ENCODE results near the gene DIO3.
"Not testable (repeated sequence)": the region's sequence is repeated elsewhere in the genome, so short reads cannot be mapped to it uniquely, and the experiment has no call there.

The DIO3 gene

DNA sequence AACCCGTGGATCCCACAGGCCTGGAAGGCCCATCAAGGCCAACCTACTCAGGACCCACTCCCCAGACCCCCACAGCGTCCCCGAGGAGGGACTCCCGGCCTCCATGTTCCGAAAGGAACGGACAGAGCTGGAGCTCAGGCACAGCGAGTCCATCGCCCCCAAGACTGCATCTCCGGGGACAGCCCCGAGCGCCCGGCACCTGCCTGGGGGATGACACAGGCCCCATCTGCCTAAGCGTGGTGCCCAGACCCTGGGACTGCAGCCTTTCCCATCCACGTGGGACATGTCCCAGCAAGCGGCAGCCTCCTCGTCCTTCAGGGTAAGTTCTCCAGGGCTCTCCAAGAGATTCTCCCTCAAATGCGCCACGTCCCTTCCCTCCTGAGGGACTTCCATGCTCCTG is 12.1 kb upstream of the DIO3 start:
- TF ChIP-seq, protein P1, sequence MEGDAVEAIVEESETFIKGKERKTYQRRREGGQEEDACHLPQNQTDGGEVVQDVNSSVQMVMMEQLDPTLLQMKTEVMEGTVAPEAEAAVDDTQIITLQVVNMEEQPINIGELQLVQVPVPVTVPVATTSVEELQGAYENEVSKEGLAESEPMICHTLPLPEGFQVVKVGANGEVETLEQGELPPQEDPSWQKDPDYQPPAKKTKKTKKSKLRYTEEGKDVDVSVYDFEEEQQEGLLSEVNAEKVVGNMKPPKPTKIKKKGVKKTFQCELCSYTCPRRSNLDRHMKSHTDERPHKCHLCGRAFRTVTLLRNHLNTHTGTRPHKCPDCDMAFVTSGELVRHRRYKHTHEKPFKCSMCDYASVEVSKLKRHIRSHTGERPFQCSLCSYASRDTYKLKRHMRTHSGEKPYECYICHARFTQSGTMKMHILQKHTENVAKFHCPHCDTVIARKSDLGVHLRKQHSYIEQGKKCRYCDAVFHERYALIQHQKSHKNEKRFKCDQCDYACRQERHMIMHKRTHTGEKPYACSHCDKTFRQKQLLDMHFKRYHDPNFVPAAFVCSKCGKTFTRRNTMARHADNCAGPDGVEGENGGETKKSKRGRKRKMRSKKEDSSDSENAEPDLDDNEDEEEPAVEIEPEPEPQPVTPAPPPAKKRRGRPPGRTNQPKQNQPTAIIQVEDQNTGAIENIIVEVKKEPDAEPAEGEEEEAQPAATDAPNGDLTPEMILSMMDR (IDR thresholded peaks at IDR 0.05): no peak
- Histone ChIP-seq H3K27ac (no peak overlapping the region), H3K4me3 (no peak overlapping the region)
- DNase-seq (ENCODE audit: low spot score): no peak

- not testable (repeated sequence) for H3K27ac ChIP-seq; H3K4me3 ChIP-seq; DNase-seq (ENCODE audit: low spot score)
Measured at GRCh38 chr14:101550202-101550912, 10.9 kb upstream of the DIO3 start.

DNA sequence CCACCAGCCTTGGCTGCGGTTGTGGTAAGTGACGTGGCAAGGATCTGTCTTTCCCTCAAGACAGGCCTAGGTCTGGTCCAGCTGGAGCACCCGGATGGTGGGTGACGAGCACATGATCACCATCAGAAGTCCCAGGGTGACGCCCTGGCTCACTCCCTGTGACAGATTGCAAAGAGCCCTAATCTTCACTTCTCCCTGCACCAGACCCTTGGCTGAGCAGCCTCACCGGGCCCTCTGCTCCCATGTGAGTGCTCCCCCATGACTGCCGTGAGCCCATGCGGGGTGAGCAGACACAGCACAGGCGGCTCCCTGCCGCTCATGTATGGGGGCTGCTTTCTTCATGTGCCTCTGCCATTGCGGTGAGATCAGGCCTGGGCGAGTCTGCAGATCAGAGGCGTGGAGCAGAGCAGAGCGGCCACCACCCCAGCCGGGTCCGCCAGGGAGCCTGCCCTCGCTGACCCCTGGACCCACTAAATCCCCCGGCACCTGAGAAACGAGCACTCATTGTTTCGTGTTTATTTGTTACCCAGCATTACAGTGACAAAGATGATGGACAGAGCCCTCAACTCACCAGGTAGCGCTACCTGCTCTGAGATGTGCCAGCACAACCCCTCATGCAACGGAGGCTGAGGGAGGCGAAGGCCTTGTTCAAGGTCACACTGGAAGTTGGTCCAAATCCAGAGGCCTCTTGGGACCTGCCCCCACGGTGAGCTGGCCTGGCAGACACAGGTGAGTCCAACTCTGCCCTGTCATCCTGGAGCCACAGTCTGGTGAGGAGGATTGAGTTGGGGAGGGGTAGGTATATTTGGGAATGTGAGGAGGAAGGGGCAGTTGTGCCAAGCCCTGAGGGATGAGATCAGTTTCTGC is 9.3 kb upstream of the DIO3 start:
- TF ChIP-seq, protein P1 (IDR thresholded peaks at IDR 0.05): no peak
- Histone ChIP-seq H3K4me3 (no peak overlapping the region), H3K27ac (no peak overlapping the region)
- DNase-seq (ENCODE audit: low spot score): no peak

GRCh38 chr14:101552786-101553231 is 8.5 kb upstream of the DIO3 start:
- no peak for DNase-seq (ENCODE audit: low spot score)
- H3K27ac ChIP-seq: no peak overlapping the region
- no peak overlapping the region for H3K4me3 ChIP-seq
- TF ChIP-seq, protein P1 (IDR thresholded peaks at IDR 0.05): no peak

GRCh38 chr14:101553393-101553792 is 7.9 kb upstream of the DIO3 start:
- no peak overlapping the region for H3K27ac ChIP-seq
- DNase-seq (ENCODE audit: low spot score): no peak
- no peak overlapping the region for H3K4me3 ChIP-seq
- TF ChIP-seq, protein P1 (IDR thresholded peaks at IDR 0.05): no peak

- no peak for DNase-seq (ENCODE audit: low spot score)
- TF ChIP-seq, protein P1 (IDR thresholded peaks at IDR 0.05): no peak
- no peak overlapping the region for H3K27ac ChIP-seq
- H3K4me3 ChIP-seq: no peak overlapping the region
Measured at GRCh38 chr14:101553931-101554330, 7.4 kb upstream of the DIO3 start.

GRCh38 chr14:101554991-101555668 is 6.2 kb upstream of the DIO3 start:
- Histone ChIP-seq H3K27ac (no peak overlapping the region), H3K4me3 (no peak overlapping the region)
- TF ChIP-seq, protein P1 (IDR thresholded peaks at IDR 0.05): no peak
- DNase-seq (ENCODE audit: low spot score): no peak

DNA sequence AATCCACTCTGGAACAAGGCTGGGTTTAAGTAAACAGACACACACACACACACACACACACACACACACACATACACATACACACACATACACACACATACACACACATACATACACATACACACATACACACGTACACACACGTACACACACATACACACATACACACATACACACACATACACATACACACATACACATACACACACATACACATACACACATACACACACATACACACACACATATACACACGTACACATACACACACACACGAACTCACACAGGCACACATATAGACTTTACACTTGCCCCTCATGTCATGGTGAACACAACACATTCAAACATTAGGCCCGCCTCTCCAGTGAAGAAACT is 5.6 kb upstream of the DIO3 start:
- not testable (repeated sequence) for H3K27ac ChIP-seq; DNase-seq (ENCODE audit: low spot score); H3K4me3 ChIP-seq
